Stimulated activated naive B cell treated with anti-CD40 and anti-IgM and Interleukin-4, amounts not matched to agents 10 μg/mL and 1 μg/mL and 100 μg/mL, for 72 hours (primary cell): ENCODE results near the gene EFCAB6.

Experiments
- ATAC-seq, 2 donors: fragments of 150-1000 bp; cut with Tn5 transposase; replicated peaks; 2 replicates each; pipeline ENCODE4 v1.10.0; 2021; ENCODE audit warnings: moderate library complexity in 1 of 2
- DNase-seq: peaks from one replicate; pipeline ENCODE4 v3.0.0; 2021
- H3K27ac Mint-ChIP-seq: one replicate; pipeline ENCODE4 v1.8.0; 2022; ENCODE audit warnings: mild to moderate bottlenecking, mixed read lengths
- H3K27me3 Mint-ChIP-seq, 2 donors: one replicate each; pipeline ENCODE4 v1.8.0; 2022; ENCODE audit warnings: mixed read lengths in 2 of 2
- H3K36me3 Mint-ChIP-seq, 2 donors: one replicate each; pipeline ENCODE4 v1.8.0; 2022; ENCODE audit warnings: mixed read lengths in 2 of 2, mild to moderate bottlenecking in 1 of 2
- H3K4me1 Mint-ChIP-seq, 2 donors: one replicate each; pipeline ENCODE4 v1.8.0; 2022; ENCODE audit warnings: mixed read lengths in 2 of 2, mild to moderate bottlenecking in 1 of 2
- H3K4me3 Mint-ChIP-seq, 2 donors: one replicate each; pipeline ENCODE4 v1.8.0; 2022; ENCODE audit warnings: mild to moderate bottlenecking in 2 of 2, mixed read lengths in 2 of 2, moderate library complexity in 1 of 2
- H3K9me3 Mint-ChIP-seq, 2 donors: one replicate each; pipeline ENCODE4 v1.8.0; 2022; ENCODE audit warnings: mixed read lengths in 2 of 2, mild to moderate bottlenecking in 1 of 2

The EFCAB6 gene

DNA sequence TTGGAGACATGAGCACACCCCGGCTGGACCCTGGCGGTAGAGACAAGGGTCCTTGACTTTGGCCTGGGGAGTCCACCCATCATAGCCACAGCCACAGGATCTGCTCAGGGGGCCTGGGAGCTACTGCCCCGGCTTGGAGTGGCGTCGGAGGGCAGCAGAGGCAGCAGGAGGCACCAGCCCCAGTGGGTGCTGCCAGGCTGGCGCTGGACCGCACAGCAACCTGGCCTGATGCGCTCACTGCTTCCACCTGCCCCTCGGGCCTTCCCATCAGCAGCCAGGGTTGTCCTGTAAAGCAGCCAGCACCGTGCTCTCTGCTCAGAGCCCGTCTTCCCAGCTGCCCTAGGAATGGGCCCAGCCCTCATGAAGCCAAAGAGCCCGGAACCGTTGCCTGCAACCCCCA lies 28.3 kb upstream of the EFCAB6 start:
- Mint-ChIP-seq H3K36me3 (no peaks in the 10 kb centered on the region), H3K27ac (no peak overlapping the region), H3K27me3 (peaks cover 4 to 26% of the 10 kb centered on the region in 2 donors), H3K9me3 (no peaks in the 10 kb centered on the region), H3K4me1 (no peaks in the 10 kb centered on the region), H3K4me3 (no peak overlapping the region)
- DNase-seq (no peak), ATAC-seq (no peak)

DNA sequence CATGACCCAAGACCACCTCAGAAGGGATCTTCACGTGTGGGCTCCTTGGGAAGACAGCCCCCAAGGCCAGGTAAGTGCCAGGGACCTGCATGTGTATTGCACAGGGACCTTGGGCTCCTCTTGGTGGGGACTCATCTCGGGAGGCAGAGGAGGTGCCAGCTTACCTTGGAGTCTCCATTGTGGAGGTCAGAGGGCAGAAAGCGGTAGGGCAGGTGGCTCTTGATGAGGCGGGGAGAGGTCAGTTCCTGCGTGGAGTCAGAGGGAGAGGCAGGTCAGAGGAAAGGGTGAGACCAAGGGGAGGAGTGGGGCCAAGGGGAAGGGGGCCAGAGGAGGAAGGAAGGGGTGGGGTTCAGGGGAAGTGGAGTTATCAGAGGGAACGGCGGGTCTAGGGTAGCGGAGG lies 27.7 kb upstream of the EFCAB6 start:
- Mint-ChIP-seq H3K4me3 (no peak overlapping the region), H3K27ac (no peak overlapping the region), H3K36me3 (no peaks in the 10 kb centered on the region), H3K27me3 (peaks cover 9 to 27% of the 10 kb centered on the region in 2 donors), H3K9me3 (no peaks in the 10 kb centered on the region), H3K4me1 (no peaks in the 10 kb centered on the region)
- ATAC-seq (no peak), DNase-seq (no peak)

DNA sequence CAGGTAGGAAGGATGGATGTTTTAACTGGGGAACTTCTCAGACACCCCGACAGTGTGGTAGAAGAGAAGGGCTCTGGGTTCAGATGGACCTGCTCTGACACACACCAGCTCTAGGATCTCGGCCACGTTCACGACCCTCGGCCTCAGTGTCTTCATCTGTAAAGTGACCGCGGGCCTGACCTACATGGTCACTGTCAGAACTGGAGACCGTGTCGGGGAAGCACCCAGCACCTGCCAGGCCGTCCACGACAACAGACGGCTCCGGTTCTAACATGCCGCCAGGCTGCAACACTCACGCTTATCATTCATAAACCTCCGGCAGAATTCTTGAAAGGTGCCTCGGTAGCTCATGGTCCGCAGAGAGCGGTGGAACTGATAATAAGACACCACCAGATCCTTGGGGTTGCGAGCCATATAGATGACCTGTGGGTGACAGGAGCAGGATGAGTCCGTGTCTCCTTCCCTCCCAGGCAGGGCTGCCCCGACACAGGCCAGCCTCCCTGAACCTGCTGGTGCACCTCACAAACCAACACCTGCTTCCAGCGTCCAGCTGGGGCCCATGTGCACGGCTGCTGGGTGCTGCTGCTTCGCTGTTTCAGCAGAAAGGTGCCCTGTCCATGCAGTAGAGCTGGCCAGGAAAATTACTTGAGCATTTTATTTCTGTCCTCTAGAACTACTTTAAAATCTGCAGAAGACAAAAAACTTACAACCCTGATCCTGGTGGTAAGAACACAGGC lies 26.6 kb upstream of the EFCAB6 start:
- H3K36me3 Mint-ChIP-seq = no peaks in the 10 kb centered on the region
- no peak for ATAC-seq
- no peak overlapping the region for H3K27ac Mint-ChIP-seq
- H3K9me3 Mint-ChIP-seq = no peaks in the 10 kb centered on the region
- DNase-seq = no peak
- no peaks in the 10 kb centered on the region for H3K4me1 Mint-ChIP-seq
- peaks cover 9 to 28% of the 10 kb centered on the region in 2 donors for H3K27me3 Mint-ChIP-seq
- H3K4me3 Mint-ChIP-seq = no peak overlapping the region

DNA sequence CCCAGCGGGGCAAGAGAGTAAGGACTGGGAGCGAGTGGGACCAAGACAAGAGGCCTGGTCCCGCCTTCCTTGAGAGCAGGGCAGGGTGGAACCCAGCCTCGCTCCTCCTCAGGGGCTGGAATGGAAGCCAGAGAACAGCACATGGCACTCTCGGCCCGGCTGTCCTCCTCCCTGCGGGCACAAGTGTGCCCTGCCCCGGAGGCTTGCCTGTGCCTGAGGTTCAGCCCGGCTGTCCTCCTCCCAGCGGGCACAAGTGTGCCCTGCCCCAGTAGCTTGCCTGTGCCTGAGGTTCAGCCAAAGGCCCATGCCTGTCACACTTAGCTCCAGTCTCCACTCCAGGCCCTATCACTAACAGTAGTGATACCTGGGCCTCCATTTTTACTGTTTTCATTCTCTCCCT lies 26.1 kb upstream of the EFCAB6 start:
- Mint-ChIP-seq H3K36me3 (no peaks in the 10 kb centered on the region), H3K27me3 (peaks cover 11 to 28% of the 10 kb centered on the region in 2 donors), H3K27ac (no peak overlapping the region), H3K4me3 (no peak overlapping the region), H3K9me3 (no peaks in the 10 kb centered on the region), H3K4me1 (no peaks in the 10 kb centered on the region)
- ATAC-seq = no peak
- DNase-seq = no peak

DNA sequence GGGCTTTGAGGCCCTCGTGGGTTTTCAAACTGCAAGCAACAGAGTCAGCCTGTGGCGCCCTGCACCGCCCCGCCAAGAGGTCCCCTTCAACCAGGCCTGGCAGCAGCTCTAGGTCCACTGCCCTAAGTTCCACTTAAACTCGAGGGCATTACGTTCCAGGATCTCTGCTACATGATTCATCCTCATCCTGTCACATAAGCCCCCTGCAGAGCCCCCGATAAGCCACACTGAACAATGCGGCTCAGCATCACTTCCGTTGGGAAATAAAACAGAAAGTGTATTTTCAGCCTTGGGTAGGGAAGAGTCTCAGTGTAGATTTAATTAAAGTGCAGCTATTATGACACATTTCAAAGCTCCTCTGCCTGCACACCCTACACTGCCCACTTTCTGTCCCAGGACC lies 25.6 kb upstream of the EFCAB6 start:
- H3K4me3 Mint-ChIP-seq = no peak overlapping the region

DNA sequence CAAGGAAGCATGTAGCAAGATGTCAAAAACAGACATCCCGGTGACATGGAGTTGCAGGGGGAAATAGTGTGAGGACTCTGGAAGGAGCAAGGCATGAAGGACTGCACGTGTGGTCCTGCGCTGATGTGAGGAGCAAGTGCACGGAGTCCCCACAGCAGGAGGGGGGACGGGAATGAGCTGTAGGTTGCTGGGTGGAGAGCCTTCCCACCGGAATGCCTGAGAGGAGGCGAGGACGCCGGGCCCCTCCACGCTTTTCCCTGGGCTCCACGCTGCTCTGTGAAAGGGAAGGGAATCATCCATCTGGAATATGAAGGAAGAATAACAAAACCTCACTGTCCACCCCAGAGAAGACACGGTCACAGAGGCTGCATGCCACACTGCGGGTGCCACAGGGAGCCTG lies 23.6 kb upstream of the EFCAB6 start:
- DNase-seq (no peak), ATAC-seq (no peak)
- Mint-ChIP-seq H3K9me3 (no peaks in the 10 kb centered on the region), H3K27me3 (peaks cover 18 to 36% of the 10 kb centered on the region in 2 donors), H3K4me3 (no peak overlapping the region), H3K4me1 (no peaks in the 10 kb centered on the region), H3K27ac (no peak overlapping the region), H3K36me3 (no peaks in the 10 kb centered on the region)

More for the DNA sequence above, 25.6 kb upstream of the EFCAB6 start:
- no peaks in the 10 kb centered on the region for H3K9me3 Mint-ChIP-seq
- H3K27ac Mint-ChIP-seq = no peak overlapping the region
- no peaks in the 10 kb centered on the region for H3K36me3 Mint-ChIP-seq
- ATAC-seq (no peak), DNase-seq (no peak)
- H3K27me3 Mint-ChIP-seq = peaks cover 16 to 32% of the 10 kb centered on the region in 2 donors
- H3K4me1 Mint-ChIP-seq = no peaks in the 10 kb centered on the region

DNA sequence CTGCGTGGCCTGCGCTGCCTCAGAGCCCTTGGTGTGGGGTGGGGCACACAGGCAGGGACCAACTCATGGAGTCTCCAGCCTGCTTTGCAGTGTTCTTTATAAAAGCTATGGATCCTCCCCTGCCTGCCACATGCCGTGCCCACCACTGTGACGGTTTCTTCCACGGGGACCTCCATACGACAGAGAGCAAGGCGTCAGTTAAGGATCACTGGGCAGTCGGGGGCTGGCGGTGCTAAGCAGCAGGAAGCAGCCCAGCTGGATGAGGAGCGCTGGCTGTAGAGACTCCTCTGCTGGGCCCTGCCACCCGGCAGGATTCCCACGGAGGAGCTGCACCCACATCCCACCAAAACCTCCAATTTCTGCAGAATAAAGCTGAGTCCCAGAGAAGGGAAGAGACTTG lies 23.1 kb upstream of the EFCAB6 start:
- H3K36me3 Mint-ChIP-seq = no peaks in the 10 kb centered on the region
- H3K9me3 Mint-ChIP-seq = no peaks in the 10 kb centered on the region
- H3K27me3 Mint-ChIP-seq = peaks cover 18 to 33% of the 10 kb centered on the region in 2 donors
- H3K27ac Mint-ChIP-seq = no peak overlapping the region
- ATAC-seq (no peak), DNase-seq (no peak)
- H3K4me3 Mint-ChIP-seq = no peak overlapping the region
- no peaks in the 10 kb centered on the region for H3K4me1 Mint-ChIP-seq

DNA sequence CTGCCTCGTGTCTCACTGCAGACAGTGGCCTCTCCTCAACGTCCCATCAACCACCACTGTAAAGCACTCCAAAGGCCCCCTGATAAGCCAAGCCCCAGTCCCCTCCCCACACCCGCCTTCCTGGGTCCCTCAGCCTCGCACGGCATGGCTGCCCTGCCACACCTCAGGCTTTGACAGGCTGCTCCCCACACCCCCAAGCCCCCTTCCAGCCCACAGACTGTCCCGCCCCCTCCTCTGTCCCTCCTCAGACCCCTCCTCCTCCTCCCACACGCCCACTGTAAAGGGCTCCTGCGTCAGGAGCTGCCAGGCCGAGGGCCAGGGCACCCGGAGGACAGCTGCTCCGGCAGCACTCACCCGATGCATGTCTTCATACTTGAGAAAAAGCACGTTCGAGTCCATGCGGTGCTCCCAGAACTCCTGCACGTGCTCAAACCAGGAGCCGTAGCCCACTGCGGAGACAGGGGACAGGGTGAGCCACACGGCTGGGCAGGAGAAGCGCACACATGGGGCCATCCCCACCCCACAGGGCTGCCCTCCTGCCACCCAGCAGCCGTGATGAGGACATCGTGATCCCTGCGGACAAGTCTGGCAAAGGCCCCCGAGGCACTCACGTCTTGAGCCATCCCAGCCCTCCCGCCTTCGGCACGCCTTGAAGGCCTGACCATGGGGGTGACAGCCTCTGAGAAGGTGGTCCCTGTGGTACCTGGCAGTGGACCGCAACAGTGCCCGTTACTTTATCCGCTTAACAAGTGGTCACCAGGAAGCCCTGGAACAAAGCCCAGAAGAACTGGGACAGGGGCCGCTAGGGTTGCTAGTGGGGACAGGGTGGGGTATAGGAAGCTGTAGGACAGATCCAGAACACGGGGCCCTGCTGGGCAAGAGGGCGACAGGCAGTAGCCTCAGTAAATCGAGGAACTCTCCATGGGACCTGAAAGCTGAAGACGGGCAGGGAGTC lies 21.5 kb upstream of the EFCAB6 start:
- DNase-seq (no peak), ATAC-seq (no peak)
- no peaks in the 10 kb centered on the region for H3K9me3 Mint-ChIP-seq
- peaks cover 18 to 26% of the 10 kb centered on the region in 2 donors for H3K27me3 Mint-ChIP-seq
- no peaks in the 10 kb centered on the region for H3K4me1 Mint-ChIP-seq
- H3K4me3 Mint-ChIP-seq = no peak overlapping the region
- H3K36me3 Mint-ChIP-seq = no peaks in the 10 kb centered on the region
- H3K27ac Mint-ChIP-seq = no peak overlapping the region

DNA sequence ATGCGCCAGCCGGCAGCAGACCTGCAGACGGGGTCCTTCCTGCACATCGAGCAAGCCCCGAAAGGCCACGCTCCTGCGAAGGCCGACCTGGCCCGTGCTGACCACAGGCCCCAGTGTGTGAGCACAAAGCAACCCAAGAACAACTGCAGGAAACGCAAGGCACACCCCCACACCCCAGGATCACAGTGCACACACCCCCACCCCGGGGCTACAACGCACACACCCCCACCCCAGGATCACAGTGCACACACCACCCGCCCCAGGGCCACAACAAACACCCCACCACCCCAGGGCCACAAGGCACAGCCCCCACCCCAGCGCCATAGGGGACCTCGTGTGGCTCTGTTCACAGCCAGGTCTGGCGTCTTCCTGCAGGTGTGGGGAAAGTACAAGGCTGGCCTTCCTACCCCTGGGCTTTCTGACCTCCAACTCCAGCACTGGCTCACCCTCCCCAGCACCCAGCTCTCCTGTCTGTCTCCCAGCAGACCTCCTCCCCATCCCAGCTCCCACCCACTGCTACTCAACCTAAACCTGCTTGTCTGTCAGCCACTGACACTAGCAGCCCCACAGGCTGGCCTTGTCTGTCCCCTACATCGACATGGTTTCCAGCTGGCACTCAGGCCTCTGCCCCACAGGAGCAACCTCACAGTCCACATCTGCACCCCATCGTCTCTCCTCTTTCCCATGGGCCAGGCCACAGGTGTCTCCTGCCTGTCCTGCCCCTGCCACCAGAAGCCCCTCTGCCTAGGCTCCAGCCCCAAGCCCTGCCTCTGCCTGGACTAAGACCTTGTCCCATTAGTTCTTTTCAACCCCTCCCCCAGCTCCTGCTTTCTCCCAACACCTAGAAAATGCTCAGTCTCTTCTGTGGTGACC lies 20.5 kb upstream of the EFCAB6 start:
- Mint-ChIP-seq H3K36me3 (no peaks in the 10 kb centered on the region), H3K4me1 (no peaks in the 10 kb centered on the region), H3K27me3 (peaks cover 18 to 26% of the 10 kb centered on the region in 2 donors), H3K4me3 (no peak overlapping the region), H3K27ac (no peak overlapping the region), H3K9me3 (no peaks in the 10 kb centered on the region)
- no peak for DNase-seq
- no peak for ATAC-seq

DNA sequence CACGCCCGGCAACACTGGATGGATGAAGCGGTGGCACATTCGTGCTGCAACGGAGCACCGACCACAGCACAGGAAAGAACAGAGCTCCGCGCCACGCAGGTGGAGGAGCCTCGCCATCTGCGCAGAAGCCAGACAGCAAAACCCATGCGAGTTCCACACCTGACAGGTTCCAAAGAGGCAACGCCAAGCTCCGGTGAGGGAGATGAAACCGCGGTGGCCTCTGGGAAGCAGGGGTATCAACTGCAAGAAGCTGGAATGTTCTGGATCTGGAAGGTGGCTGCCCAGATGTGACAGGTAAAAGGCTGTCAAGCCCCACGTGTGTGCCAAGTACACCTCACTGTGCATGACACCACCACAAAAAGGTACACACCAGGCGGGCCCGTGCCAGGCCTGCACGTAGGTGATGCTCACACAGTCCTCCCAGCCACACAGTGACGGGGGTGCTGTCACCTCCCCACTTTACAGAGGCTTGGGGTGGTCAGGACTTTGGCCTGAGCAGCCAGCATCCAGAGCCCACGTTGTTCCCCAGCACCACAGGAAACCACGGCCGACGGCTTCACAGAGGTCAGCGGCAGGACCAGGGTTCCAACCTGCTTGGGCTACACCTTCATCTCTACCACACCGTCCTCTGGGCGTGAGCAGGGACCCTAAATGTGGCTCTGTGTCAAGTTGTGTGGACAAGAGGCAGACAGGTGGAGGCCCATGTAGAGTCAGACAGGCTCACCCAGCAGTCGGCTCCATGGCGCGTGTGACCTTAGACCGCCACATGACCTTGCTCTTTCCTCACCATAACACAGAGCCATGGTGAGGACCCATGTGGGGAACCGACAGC lies 19.7 kb upstream of the EFCAB6 start:
- Mint-ChIP-seq H3K36me3 (no peaks in the 10 kb centered on the region), H3K4me3 (no peak overlapping the region), H3K27me3 (peaks cover 19 to 21% of the 10 kb centered on the region in 2 donors), H3K9me3 (no peaks in the 10 kb centered on the region), H3K4me1 (no peaks in the 10 kb centered on the region), H3K27ac (no peak overlapping the region)
- DNase-seq (no peak), ATAC-seq (no peak)

DNA sequence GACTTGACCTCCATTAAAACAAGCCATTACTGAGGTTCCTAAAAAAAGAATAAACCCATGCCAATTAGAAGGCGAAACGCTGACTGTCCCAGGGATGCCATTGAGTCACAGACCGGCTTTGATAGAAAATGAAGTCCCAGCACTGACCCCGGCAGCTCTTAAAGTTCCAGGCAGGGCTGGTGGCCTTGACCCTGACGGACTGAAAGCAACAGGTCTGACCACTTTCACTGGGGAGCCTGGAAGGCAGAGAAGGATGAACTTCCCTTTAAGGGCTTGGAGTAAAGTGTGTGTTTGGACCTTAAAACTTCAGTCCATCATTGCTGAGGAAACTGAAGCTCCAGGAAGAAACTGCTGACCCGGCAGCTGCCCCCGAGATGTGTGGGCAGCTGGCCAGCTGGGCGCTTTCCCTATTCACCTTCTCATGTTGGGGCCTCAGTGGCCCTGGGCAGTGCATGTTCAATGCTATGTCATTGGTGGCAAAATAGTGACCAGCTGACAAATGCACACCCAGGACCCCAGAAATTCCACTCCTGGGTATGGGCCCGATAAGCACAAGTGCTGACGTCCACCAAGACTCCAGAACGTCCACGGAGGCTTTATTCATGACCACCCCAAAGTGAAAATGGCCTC lies 18.9 kb upstream of the EFCAB6 start:
- Mint-ChIP-seq H3K4me3 (no peak overlapping the region), H3K9me3 (no peaks in the 10 kb centered on the region), H3K4me1 (no peaks in the 10 kb centered on the region), H3K27me3 (peaks cover 21 to 23% of the 10 kb centered on the region in 2 donors), H3K27ac (no peak overlapping the region), H3K36me3 (no peaks in the 10 kb centered on the region)
- DNase-seq = no peak
- ATAC-seq = no peak

DNA sequence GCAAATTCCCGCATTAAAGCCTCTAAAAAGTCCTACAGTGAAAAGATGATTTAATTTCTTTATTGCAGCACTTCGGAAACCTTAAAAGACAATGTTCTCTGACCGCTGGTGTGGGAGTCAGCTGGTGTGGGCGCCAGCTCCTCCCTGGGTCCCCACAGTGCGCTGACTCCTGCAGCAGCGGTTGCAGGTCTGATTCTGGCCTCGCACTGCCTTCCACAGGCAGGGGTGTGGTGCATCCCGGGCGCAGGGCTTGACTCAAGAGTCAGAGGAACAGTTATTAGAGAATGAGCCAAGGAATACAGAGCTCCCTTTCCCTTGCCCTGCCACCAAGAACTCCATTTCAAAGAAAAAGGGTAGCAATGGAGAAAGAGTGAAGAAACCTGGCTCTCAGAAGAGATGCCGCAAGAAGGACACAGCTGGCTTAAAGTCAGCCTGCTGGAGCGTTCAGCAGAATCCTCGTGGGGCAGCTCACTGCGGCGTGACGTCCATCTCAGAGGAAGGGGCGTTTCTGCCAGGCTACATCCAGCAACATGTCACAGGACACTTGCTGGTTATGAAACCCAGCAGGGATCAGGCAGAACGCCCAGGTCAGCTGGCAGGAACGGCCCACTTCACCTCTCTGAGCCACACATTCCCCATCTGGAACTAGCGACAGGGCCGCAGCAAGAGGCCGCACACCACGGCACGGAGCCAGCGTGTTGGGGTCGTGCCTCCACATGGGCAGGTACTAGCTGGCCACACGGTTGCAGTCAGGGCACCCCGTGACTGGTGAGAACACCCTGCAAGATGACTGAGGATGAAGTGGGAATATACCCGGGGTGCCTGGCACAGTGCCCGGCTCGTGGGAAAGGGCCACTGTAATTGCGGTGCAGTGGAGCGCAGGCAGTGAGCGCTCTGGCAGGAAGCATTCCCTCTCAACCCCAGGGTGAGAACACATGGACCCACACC lies 18.1 kb upstream of the EFCAB6 start:
- Mint-ChIP-seq H3K27me3 (peaks cover 17 to 24% of the 10 kb centered on the region in 2 donors), H3K27ac (no peak overlapping the region), H3K9me3 (no peaks in the 10 kb centered on the region), H3K36me3 (no peaks in the 10 kb centered on the region), H3K4me3 (no peak overlapping the region), H3K4me1 (no peaks in the 10 kb centered on the region)
- no peak for DNase-seq
- ATAC-seq = no peak
